Tongue (tissue), 2 donors: ENCODE data around the gene TXNRD1. TPM values are rescaled to one million over a fixed set of nuclear protein-coding genes. Genes with fewer than 3 reads are reported as not detected.
"Not testable (repeated sequence)": the region's sequence is repeated elsewhere in the genome, so short reads cannot be mapped to it uniquely, and the experiment has no call there.

Source experiments
- DNase-seq: peaks from one replicate; pipeline ENCODE4 v3.0.0-alpha.2; 2015
- total RNA-seq: library from RNA; depleted of rRNA; stranded (reverse); fragments of >200 nt; gene quantifications from one replicate; pipeline ENCODE4 v1.2.3, GENCODE V29; 2014

TXNRD1 gene
- total RNA-seq, 1 donor from 2014 or later, result 56.1 TPM

DNA sequence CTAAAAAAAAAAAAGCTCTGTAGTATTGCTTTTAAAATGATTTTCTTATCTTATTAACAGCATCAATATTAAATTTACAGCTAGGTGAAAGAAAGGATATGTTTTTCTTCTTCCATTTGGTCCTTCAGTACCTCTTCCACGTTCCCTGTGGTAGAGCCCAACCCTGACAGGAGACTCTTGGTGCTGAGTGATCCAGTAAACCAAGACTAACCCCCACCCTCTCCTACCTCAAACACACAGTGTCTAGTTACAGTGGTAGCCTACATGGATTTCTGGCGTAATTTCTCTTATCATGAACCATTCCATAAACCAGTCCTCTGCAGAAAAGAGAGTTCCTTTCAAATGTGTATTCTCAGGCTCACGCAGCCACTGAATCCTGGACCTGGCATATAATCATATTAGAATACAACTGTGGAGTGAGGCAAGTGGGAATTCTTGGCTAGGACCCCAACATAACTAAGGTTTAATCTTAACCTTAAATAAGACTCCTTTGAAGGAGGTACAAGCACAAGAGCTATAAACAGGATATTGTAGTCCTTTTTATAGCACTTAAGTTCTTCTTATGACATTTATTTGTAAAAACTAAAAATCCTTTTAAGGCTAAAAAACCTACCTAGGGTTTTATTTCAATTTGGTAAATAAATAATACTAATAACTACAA lies 27.1 kb downstream of the TXNRD1 start:
- no peak for DNase-seq

DNA sequence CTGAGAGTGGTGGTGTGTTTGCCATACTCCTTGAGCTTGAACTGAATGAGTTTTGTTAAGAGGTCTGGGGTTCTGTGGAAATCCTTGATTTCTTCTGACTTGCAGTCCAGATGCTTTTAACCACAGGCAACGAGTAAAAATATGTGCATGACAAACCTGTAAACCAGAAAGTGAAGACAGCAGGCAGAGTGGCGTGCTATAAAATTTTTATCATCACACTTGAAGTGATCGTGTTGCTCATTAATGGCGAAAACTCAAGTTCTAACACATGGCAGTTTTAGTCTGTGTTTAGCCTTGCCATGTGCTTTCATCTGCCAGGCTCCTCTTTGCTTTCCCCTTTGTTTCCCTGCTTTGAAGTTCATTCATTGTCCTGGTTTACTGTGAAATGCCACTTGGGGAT lies 28.0 kb downstream of the TXNRD1 start:
- no peak for DNase-seq

DNA sequence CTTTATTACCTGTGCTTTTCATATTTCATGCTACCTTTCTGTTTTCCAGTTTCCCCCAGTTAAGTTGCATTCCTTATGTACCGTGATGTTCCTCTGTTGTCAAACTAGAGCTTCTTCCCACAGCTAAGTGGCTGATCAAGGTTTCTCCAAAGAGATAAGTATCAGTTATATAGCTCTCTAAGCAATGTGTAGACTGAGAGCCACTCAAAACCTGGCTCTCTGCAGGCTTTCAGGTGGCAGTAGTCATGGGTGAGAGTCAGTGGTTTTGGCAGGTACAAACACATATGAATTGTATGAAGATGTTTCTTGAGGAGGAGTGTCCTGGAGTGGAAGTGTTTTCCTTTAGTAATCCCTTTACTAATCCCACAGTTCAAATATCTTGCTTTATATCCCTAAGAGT lies 28.4 kb downstream of the TXNRD1 start:
- no peak for DNase-seq

DNA sequence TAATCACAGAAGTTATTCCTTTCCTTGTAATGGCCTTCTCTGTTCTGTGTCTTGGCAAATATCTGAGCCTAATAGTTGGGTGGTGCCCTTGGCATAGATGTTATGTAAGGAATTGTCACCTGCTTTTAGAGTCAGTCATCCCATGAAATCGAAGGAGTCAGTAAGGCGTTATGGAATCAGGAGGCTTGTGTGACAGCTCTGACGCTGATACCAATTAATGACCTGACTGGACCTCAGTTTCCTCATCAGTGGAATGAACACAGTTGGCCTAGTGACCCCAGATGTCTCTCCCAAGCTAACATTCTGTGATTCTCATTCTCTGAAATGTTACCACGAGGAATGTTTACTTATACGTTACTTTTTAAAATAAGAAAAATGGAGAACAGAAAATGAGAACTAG lies 32.1 kb downstream of the TXNRD1 start:
- no peak for DNase-seq

DNA sequence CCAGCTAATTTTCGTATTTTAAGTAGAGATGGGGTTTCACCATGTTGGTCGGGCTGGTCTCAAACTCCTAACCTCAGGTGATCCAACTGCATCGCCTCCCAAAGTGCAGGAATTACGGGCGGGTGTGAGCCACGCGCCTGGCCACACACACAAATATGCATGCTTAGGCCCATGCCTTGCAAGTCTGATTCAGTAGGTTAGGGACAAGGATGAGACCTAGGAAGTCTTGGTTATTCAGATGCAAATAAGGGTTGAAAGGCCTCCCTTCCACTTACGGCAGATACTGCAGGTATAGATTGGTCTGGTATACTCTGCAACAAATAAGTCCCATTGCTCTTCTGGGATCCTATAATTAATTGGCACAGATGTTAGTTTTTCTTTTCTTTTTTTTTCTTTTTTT lies 32.9 kb downstream of the TXNRD1 start:
- no peak for DNase-seq

DNA sequence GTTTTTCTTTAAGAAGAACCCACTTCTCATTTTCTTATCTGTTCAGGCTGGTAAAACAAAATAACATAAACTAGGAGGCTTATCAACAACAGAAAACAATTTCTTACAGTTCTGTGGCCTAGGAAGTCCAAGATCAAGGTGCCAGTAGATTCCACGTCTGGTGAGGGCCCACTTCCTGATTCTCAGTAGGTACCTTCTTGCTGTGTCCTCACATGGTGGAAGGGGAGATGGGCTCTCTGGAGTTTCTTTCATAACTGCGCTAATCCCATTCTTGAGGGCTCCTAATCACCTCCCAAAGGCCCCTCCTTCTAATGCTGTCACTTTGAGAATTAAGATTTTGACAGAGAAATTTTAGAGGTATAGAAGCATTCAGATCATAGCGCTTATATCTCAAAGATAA lies 33.4 kb downstream of the TXNRD1 start:
- DNase-seq, result no peak

DNA sequence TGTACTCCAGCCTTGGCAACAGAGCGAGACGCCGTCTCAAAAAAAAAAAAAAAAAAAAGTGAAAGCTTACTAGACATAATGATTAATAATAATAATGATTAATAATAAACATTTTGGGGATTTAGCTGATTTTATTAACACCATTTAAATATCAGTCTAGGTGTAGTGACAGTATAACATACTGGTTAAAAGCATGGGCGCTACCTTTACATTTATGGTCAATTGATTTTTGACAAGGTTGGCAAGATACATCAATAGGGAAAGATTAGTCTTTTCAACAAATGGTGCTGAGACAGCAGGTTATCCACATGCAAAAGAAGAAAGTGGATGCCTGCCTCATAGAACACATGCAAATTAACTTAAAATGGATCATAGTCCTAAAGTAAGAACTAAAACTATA lies 34.3 kb downstream of the TXNRD1 start:
- no peak for DNase-seq

DNA sequence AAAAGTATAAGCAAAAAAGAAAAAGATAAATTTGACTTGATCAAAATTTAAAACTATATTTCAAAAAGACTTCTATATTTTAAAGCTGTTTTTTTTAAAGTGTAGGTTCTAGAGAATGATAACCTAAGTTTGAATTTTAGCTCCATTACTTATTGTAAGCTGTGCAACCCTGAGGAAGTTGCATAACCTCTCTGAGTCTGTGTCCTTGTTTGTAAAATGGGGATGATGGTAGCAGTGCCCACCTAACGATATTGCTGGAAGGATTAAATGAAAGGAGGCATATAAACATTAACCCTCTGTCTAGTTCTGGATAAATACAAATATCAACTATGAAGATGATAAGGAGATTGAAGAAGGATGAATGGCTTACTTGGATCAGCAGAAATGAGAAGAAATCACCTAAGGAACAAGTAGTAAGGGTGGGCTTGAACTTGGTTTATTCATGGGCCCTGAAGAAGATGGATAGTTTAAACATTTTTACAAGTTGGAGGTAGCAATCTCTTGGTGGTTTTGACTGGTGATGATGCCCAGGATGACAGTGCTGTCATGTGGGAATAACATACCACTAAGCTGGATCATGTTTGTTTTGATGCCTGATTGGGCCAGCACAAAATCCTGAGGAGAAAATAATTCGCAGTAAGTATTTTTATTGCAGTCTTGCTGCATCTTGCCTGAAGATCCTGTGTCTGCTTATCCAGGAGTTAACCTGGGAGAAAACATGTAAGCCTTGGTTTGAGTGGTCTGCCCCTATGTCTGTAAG lies 35.0 kb downstream of the TXNRD1 start:
- DNase-seq, result no peak

DNA sequence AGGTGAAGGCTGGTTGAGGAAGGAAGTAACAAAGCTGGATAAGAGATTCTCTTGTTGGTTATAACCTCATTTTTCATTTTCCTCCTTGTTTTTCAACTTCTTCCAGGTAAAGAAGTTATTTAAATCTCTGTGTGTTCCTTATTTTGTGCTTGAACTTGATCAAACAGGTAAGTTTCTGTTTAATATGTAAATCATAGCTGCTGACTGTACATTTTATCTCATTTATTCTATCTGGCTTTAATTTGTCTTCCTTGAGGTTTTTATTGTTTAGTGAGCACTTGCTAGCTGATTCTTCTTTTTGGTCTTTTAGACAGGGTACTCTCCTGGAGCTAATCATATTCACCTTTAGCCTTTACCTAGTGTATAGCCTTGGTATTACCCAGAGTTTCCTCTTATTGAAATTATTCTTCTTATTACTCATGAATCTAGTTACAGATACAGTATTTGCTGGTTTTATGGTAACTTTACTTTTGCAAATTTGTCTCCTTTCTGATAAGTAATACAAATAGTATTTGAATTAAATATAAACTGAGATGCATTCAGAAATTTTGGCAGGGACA lies 42.4 kb downstream of the TXNRD1 start:
- no peak for DNase-seq

DNA sequence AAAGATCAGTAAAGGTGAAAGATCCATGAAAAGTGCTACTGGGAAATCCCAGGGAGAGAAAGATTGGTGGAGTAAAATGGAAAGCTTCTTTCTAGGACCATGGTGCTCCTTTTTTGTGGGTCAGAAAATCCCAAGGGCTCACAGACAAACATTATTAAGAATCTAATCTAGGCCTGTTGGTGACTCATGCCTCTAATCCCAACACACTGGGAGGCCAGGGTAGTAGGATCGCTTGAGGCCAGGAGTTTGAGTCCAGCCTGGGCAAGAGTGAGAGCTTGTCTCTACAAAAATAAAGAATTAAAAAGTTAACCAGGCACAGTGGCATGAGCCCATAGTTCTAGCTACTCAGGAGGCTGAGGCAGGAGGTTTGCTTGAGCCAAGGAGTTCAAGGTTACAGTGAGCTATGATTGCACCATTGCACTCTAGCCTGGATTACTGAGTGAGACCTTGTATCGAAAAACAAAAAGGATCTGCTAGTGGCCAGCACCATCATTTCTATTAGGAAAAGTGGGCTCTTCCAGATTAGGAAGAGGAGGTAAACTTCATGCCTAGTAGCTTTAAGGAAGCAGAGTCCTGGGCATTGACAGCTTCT lies 43.0 kb downstream of the TXNRD1 start:
- no peak for DNase-seq

DNA sequence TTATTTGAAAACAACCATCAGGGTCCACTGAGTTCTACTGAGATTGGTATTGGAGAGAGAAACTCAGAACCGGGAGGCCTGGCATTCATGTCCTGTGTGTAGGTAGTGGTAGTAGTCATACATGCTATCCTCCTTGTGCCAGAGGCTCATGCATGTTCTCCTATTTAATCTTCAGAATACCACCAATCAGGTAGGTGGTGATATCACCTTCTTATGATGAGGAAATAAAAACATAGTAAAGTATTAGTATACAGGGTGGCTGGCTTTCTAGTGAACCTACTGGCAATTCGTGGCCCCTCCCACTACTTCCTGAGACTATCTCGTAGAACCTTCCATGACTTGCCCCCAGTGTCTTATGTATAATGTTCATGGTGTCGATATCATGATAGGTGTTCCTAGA lies 47.4 kb downstream of the TXNRD1 start:
- DNase-seq, result no peak

DNA sequence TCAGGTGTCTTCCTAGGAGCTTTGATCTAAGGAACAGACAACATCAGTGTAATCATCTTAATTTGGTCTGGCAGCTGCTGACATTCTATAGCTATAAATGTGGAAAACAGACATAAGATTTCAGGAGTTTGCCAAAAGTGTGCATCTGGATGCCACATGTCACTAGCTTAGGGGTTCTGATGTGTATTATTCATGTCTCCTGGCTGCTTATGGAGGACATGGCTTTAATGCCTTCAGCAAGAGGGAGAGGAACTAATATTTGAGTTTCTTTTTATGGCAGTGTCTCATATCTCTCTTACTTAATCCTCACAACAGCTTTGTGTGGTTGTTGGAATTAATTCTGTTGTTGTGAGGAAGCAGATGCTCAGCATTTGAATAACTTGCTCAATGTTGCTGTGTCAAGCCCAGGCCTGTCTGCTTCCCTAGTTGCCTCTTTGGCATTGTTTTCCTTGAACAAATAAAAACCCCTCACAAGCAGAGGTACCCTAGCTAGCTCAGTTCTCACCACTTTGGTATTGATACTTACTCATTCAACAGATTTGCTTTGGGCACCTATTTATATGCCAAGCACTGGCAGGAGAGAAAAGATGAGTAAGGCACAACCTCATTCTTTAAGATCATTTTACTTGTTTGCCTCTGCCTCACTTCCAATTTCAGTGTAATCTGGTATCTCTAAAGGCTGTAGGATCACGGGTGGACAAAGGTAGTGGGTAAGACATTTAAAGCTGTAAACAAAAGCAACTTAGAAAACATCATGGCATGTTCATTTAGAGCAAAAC lies 48.2 kb downstream of the TXNRD1 start:
- peak; percentile 50 for DNase-seq

DNA sequence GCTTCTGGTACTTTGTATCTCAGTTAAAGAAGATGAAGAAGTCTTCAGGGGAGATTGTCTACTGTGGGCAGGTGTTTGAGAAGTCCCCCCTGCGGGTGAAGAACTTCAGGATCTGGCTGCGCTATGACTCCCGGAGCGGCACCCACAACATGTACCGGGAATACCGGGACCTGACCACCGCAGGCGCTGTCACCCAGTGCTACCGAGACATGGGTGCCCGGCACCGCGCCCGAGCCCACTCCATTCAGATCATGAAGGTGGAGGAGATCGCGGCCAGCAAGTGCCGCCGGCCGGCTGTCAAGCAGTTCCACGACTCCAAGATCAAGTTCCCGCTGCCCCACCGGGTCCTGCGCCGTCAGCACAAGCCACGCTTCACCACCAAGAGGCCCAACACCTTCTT lies 49.9 kb downstream of the TXNRD1 start:
- DNase-seq, result not testable (repeated sequence)

DNA sequence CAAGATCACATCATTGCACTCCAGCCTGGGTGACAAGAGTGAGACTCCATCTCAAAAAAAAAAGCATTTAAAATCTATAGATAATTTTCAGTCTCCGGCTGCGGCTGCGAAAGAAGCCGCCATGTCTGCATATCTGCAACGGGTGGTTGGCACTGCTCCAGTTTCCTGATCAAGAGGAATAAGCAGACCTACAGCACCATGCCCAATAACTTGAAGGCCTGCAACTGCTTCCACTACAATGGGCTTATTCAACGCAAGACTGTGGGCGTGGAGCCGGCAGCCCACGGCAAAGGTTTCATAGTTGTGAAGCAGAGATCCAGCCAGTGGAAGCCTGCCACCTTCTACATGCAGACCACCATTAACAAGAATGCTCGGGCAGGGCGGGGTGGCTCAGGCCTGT lies 57.4 kb downstream of the TXNRD1 start:
- no peak for DNase-seq

DNA sequence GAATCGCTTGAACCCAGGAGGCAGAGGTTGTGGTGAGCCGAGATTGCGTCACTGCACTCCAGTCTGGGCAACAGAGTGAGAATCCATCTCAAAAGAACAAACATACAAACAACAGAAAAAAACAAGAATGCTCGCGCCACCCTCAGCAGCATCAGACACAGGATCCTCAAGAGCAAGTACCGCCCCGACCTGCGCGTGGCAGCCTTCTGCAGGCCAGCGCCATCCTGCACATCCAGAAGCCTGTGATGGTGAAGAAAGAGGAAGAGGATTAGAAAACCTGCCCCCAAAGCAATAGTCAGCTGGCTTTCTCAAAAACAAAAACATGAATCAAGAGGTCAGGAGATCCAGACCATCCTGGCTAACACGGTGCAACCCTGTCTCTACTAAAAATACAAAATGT lies 57.9 kb downstream of the TXNRD1 start:
- no peak for DNase-seq

DNA sequence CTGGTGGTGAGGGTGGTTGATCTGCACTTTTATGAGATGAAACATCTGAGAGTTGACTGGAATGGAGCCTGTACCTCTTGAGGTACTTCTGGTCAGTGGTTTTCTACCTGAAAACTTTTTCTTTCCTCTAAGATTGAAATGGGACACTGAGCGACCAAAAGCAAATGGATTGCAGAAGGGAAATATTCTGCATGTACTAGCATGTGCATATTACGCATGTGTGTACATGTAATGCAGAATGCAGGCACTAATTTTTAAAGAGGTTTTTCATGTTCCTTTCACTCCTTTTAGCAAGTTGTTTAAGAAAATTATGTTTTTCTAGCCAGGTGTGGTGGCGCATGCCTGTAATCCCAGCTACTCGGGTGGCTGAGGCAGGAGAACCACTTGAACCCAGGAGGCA lies 59.2 kb downstream of the TXNRD1 start:
- DNase-seq, result no peak

DNA sequence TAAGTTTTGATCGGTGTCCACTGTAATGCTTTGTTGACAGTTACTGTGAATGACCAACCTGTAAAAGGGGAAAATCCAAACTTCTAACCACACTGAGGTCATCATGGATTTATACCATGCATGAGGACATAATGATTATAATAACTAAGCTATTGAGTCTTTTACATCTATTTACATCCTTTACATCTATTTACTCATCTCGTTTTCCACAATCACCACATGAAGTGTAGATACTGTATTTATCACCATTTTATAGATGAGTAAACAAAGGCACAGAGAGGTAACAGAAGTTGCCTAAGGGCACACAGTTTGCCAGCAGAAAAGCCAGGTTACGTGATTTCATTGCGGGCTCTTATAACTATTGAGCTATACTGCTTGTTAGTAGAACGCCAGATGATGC lies 60.1 kb downstream of the TXNRD1 start:
- no peak for DNase-seq

DNA sequence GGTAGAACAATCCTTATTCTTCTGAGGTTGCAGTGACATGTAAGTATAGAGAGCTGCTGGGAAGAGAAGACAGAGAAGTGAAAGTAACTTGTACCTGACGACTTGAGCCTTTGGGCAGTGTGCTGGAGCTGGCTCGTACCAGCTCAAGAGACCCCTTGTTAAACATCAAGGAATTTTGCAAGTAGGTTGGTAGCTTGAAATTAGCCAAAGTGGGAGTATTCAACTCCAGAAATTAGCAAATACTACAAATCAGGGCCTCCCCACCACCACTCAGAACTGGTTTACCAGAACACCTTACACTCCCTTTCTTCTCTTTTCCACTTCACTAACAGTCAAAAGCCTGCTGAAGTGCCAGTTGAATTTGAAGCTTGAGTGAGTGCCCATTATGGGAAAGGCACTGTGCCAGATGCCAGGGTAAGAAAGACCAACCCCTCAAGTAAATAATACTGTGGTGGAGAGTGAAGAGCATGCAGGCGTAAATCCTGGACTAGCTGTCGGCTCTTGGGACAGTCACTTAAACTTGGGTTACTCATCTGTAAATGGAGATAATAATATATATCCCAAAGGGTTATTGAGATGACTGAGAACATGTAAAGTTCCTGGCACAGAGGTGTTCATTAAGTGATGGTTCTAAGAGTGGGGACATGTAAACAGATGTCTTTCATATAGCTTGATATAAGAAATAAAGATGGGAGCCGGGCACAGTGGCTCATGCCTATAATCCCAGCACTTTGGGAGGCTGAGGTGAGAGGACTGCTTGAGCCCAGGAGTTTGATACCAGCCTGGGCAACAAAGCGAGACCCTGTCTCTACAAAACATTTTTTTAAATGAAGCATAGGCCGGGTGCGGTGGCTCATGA lies 60.9 kb downstream of the TXNRD1 start:
- DNase-seq, result peak; percentile 29

DNA sequence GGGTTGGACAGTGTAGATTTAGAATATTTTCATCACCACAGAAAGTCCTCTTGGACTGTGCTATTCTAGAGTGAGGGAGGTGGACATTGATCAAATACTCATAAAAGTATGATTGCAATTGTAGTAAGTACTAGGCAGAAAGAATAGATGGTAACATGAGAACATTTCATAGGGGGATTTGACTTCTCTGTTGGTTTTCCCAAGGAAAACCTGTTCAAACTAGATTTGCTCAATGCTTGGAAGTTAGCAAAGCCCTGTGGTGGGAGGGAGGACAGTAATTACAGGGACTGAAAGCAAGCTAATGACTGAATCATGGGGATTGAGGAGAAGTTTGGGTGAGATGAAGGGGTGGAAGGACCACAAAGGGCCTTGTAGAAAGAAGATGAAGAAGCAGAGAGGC lies 63.6 kb downstream of the TXNRD1 start:
- no peak for DNase-seq

DNA sequence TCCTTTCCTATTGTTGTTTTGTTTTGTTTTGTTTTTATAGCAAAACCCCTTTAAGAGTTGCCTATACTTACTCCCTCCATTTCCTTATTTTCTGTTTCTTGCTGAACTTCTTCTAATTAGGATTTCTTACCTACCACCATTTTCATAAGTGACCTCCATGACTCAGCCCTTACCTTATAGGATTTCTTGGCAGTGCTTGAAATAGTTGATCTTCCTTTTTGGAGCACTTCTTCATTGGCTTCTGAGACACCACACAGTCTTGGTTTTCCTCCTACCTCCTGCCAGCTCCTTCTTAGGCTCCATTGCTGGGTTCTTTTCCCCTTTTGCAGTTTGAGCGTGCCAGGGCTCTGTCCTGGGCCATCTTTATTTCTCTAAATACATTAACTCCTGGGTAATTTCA lies 64.5 kb downstream of the TXNRD1 start:
- no peak for DNase-seq

DNA sequence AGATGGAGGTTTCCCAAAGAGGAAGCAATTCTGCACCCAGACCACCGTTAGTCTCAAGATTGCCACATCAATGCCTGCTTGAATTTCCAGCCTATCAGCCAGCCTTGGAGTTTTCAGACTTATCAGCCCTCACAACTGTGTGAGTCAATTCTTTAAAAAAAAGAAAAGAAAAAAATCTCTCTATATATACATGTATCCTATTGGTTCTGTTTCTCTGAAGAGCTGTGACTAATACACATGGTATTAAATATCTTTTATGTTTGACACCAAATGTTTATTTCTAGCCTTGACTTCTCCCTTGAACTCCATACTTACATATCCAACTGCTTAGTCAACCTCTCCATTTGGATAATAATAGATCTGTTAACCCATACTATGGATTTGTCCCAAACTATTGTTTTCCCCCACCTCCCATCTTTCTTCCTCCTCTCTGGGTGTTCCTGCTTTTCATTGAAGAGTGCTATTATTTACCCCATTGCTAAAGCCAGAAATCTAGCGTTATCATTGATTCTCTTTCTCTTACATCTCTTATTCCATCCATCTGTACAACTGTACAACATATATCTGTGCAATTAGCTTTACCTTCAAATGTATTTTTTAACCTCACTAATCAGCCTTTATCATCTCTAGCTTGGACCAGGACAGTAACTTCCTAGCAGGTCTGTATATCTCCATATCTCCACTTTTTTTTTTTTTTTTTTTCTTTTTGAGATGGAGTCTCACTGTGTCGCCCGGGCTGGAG lies 65.3 kb downstream of the TXNRD1 start:
- DNase-seq, result no peak
